Esophagus muscularis mucosa (tissue), 4 donors: ENCODE results near the gene TBC1D22A. TPM values are rescaled to one million over a fixed set of nuclear protein-coding genes. Genes with fewer than 3 reads are reported as not detected.

Experiments
- DNase-seq: peaks from one replicate; pipeline ENCODE4 v3.0.0-alpha.2; 2017; ENCODE audit errors: extremely low spot score
- H3K27ac ChIP-seq, 4 donors: fragments of 200-600 bp; sonication (generic); replicated peaks in 1 of 4; 1 replicate in 3 of 4; 2 replicates in 1 of 4; pipeline ENCODE4 v1.5.1; 2016 to 2019; ENCODE audit warnings: mild to moderate bottlenecking in 1 of 4
- H3K27me3 ChIP-seq, 4 donors: fragments of 200-600 bp; sonication (generic); one replicate each; pipeline versions ENCODE4 v1.5.1 to v1.6.0; 2016 to 2019
- H3K36me3 ChIP-seq, 4 donors: fragments of 200-600 bp; sonication (generic); one replicate each; pipeline ENCODE4 v1.5.1; 2016 to 2019
- H3K4me1 ChIP-seq, 4 donors: fragments of 200-600 bp; sonication (generic); one replicate each; pipeline ENCODE4 v1.5.1; 2016 to 2019
- H3K4me3 ChIP-seq, 4 donors: fragments of 200-600 bp; sonication (generic); 1 replicate in 2 of 4; 2 replicates in 2 of 4; pipeline ENCODE4 v1.5.1; 2016 to 2019; ENCODE audit warnings: mild to moderate bottlenecking in 4 of 4, moderate library complexity in 1 of 4
- H3K9me3 ChIP-seq, 4 donors: fragments of 200-600 bp; sonication (generic); 1 replicate in 3 of 4; 2 replicates in 1 of 4; pipeline ENCODE4 v1.5.1; 2016 to 2019
- CTCF ChIP-seq, 3 experiments: fragments of 200-600 bp in 2 of 3; fragments of 450-650 bp in 1 of 3; sonication (generic) in 2 of 3; IDR thresholded peaks; one replicate each; pipeline ENCODE4 v1.5.1; 2017 to 2019; ENCODE audit warnings: antibody characterized with exemption in 3 of 3, mild to moderate bottlenecking in 2 of 3, moderate library complexity in 1 of 3
- EP300 ChIP-seq: sonication (generic); formaldehyde crosslinking; IDR thresholded peaks from one replicate; pipeline ENCODE4 v1.6.1; 2017; ENCODE audit warnings: antibody characterized with exemption
- POLR2A ChIP-seq: fragments of 450-650 bp; IDR thresholded peaks from one replicate; pipeline ENCODE4 v1.6.1; 2017; ENCODE audit warnings: antibody characterized with exemption, moderate library complexity, mild to moderate bottlenecking, low read depth
- POLR2AphosphoS5 ChIP-seq, 2 donors: sonication (generic); formaldehyde crosslinking; IDR thresholded peaks; one replicate each; pipeline ENCODE4 v1.6.1; 2017; ENCODE audit warnings: antibody characterized with exemption in 2 of 2
- WGBS: methylation state at CpG from one replicate; pipeline ENCODE4 v1.1.5; 2018; 5-methylcytosine and 5-hydroxymethylcytosine counted together
- intact Hi-C: fragments of 100-400 bp; cut with DNase I; formaldehyde crosslinking; loops from one replicate; pipeline ENCODE4 v1.15.1; 2023
- total RNA-seq, 4 donors: library from RNA; depleted of rRNA; stranded (reverse); fragments of >200 nt; gene quantifications; one replicate each; pipeline versions ENCODE4 v1.1.0 to v1.2.1, GENCODE V29; 2016

The TBC1D22A gene
- total RNA-seq, 4 donors from 2014 or later = 15.2 to 20.7 (median 18.8) TPM

DNA sequence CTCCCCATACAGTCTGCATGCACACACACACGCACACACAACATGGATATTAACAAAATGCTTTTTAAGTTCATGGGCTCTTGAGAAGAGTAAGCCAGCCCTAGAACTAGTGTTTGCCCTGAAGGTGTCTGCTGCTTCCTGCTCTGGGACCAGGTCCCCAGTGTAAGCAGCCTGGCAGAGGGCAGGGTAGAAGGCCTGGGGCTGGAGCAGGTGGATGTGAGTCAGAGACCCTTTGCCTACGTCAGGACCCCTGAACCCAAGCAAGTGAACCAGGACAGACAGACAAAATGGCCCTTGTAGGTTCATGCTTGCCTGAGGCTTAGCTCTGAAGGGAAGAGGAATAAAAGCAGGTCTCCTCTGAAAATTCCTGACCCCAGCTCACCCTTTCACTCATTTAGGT is 357.9 kb downstream of the TBC1D22A start:
- DNase-seq = no peak
- intact Hi-C loops = no loop called here
- Histone ChIP-seq H3K27me3 (no peaks in the 10 kb centered on the region), H3K9me3 (no peaks in the 10 kb centered on the region), H3K36me3 (peaks cover 0 to 3% (median 0%) of the 10 kb centered on the region in 4 donors), H3K27ac (no peak overlapping the region), H3K4me3 (no peak overlapping the region), H3K4me1 (no peaks in the 10 kb centered on the region)
- WGBS = 100% methylated on average over 1 of the region's 2 CpGs
- TF ChIP-seq POLR2AphosphoS5 (IDR thresholded peaks at IDR 0.05) (no peak), EP300 (no peak), POLR2A (no peak), CTCF (IDR thresholded peaks at IDR 0.05) (no peak)

DNA sequence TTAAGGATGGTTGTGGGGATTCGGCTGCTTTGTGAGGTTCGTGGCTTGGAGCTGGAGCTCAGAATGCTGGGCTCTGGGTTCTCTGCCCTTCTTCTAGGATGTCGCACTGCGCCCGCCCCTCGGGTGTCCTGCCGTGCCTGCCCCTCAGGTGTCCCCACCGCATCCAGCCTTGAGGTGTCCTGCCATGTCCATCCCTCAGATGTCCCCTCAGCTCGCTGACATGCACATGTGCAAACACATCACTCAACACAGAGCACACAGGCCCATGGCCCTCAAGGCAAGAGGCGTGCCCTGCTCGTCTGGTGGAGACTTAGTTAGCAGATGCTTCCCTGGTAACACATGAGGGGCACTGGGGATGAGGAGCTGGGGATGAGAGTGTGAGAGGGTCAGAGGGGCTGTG is 359.3 kb downstream of the TBC1D22A start:
- 97% methylated on average over 11 of the region's 11 CpGs for WGBS

GRCh38 chr22:47122441-47123000 is 360.1 kb downstream of the TBC1D22A start:
- DNase-seq = no peak
- WGBS = 85% methylated on average over 9 of the region's 9 CpGs

More for the DNA sequence above, 359.3 kb downstream of the TBC1D22A start:
- intact Hi-C loops = no loop called here
- no peak overlapping the region for H3K4me3 ChIP-seq
- no peaks in the 10 kb centered on the region for H3K9me3 ChIP-seq
- H3K27me3 ChIP-seq = no peaks in the 10 kb centered on the region
- H3K4me1 ChIP-seq = no peaks in the 10 kb centered on the region
- DNase-seq = no peak
- peaks cover 0 to 3% (median 0%) of the 10 kb centered on the region in 4 donors for H3K36me3 ChIP-seq
- TF ChIP-seq POLR2A (no peak), CTCF (IDR thresholded peaks at IDR 0.05) (no peak), EP300 (no peak), POLR2AphosphoS5 (IDR thresholded peaks at IDR 0.05) (no peak)
- H3K27ac ChIP-seq = no peak overlapping the region

DNA sequence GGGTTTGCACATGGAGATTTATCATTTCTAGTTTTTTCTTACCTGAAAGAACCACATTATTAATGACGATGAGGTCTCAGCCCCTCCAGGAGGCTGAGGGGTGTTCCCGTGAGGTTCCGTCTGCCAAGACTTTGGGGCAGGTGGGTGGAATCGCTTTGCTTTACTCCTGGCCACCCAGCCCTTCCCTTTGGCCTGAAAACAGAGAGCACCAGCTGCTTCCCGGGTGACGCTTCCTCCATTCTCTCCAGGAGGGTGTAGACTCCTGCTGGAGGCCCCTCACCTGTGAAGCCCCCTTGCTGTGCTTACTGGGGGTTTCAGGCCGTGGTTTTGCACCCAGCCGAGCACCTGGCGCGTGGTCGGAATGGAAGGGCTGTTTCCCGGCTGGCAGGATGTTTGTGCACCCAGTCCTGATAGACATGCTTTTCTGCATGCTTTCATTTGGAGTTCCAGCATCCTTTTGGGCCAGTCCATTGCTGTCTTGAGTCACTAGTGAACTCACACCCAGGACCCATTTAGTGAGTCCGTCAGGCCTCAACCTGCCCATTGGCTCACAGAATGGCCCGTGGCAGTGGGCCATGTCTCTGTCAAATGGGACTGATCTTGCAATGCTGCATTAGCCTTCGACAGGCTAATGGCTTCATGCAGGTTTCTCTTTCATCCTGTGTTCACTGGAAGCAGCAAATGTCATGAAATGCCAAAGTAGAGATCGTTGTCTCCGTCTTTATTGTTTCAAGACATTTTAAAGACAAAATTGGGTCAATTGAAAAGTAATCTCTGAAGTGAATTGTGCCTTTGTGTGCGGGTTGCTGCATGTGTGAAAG is 360.8 kb downstream of the TBC1D22A start:
- no peaks in the 10 kb centered on the region for H3K4me1 ChIP-seq
- H3K27ac ChIP-seq = no peak overlapping the region
- no peak overlapping the region for H3K4me3 ChIP-seq
- WGBS = 93% methylated on average over 17 of the region's 18 CpGs
- intact Hi-C loops = no loop called here
- TF ChIP-seq CTCF (IDR thresholded peaks at IDR 0.05) = no peak
- TF ChIP-seq POLR2AphosphoS5 (IDR thresholded peaks at IDR 0.05) = no peak
- no peak for TF ChIP-seq POLR2A
- TF ChIP-seq EP300 = no peak
- H3K27me3 ChIP-seq = no peaks in the 10 kb centered on the region
- peaks cover 0 to 3% (median 0%) of the 10 kb centered on the region in 4 donors for H3K36me3 ChIP-seq
- no peak for DNase-seq
- H3K9me3 ChIP-seq = no peaks in the 10 kb centered on the region

More at GRCh38 chr22:47122441-47123000, 360.1 kb downstream of the TBC1D22A start:
- Histone ChIP-seq H3K4me1 (no peaks in the 10 kb centered on the region), H3K27ac (no peak overlapping the region), H3K36me3 (peaks cover 0 to 3% (median 0%) of the 10 kb centered on the region in 4 donors), H3K27me3 (no peaks in the 10 kb centered on the region), H3K9me3 (no peaks in the 10 kb centered on the region), H3K4me3 (no peak overlapping the region)
- TF ChIP-seq POLR2AphosphoS5 (IDR thresholded peaks at IDR 0.05) (no peak), CTCF (IDR thresholded peaks at IDR 0.05) (no peak), EP300 (no peak), POLR2A (no peak)
- intact Hi-C loops = no loop called here
